ENCODE results near the gene APOF. TPM values are rescaled to one million over a fixed set of nuclear protein-coding genes. Genes with fewer than 3 reads are reported as not detected.

Gene APOF
- total and polyA plus RNA-seq, 2 experiments from 2014 or later: not detected

- Histone ChIP-seq H3K27ac (no peak overlapping the region), H3K4me3 (no peak overlapping the region), H3K27me3 (no peaks in the 10 kb centered on the region), H3K9me3 (ENCODE audit: low read depth) (no peaks in the 10 kb centered on the region), H3K4me1 (ENCODE audit: low read depth) (no peaks in the 10 kb centered on the region), H3K36me3 (no peaks in the 10 kb centered on the region)
- peak in 1 of 2 donors; percentile 6 for DNase-seq (ENCODE audit: low read depth in 1 of 2, low spot score in 1 of 2)
- TF ChIP-seq CTCF (IDR thresholded peaks at IDR 0.05; ENCODE audit: low read depth, low read length): no peak
These were observed 23.2 kb upstream of the APOF start for GRCh38 chr12:56385873-56386272.

- no peaks in the 10 kb centered on the region for H3K9me3 ChIP-seq (ENCODE audit: low read depth)
- DNase-seq (ENCODE audit: low read depth in 1 of 2, low spot score in 1 of 2): no peak
- no peaks in the 10 kb centered on the region for H3K27me3 ChIP-seq
- TF ChIP-seq CTCF (IDR thresholded peaks at IDR 0.05; ENCODE audit: low read depth, low read length): no peak
- H3K36me3 ChIP-seq: no peaks in the 10 kb centered on the region
- H3K27ac ChIP-seq: no peak overlapping the region
- no peak overlapping the region for H3K4me3 ChIP-seq
- H3K4me1 ChIP-seq (ENCODE audit: low read depth): no peaks in the 10 kb centered on the region
These were observed 20.0 kb upstream of the APOF start for GRCh38 chr12:56382611-56383010.

- Histone ChIP-seq H3K27me3 (no peaks in the 10 kb centered on the region), H3K4me1 (ENCODE audit: low read depth) (no peaks in the 10 kb centered on the region), H3K36me3 (no peaks in the 10 kb centered on the region), H3K27ac (no peak overlapping the region), H3K4me3 (no peak overlapping the region), H3K9me3 (ENCODE audit: low read depth) (no peaks in the 10 kb centered on the region)
- TF ChIP-seq CTCF (IDR thresholded peaks at IDR 0.05; ENCODE audit: low read depth, low read length): no peak
- DNase-seq (ENCODE audit: low read depth in 1 of 2, low spot score in 1 of 2): no peak
These were observed 15.3 kb upstream of the APOF start for GRCh38 chr12:56377989-56378316.

GRCh38 chr12:56377310-56377988 is 14.8 kb upstream of the APOF start:
- Histone ChIP-seq H3K27ac (no peak overlapping the region), H3K36me3 (no peaks in the 10 kb centered on the region), H3K4me1 (ENCODE audit: low read depth) (no peaks in the 10 kb centered on the region), H3K4me3 (no peak overlapping the region), H3K9me3 (ENCODE audit: low read depth) (no peaks in the 10 kb centered on the region), H3K27me3 (no peaks in the 10 kb centered on the region)
- no peak for DNase-seq (ENCODE audit: low read depth in 1 of 2, low spot score in 1 of 2)
- TF ChIP-seq CTCF (IDR thresholded peaks at IDR 0.05; ENCODE audit: low read depth, low read length): no peak

- no peak overlapping the region for H3K4me3 ChIP-seq
- no peaks in the 10 kb centered on the region for H3K4me1 ChIP-seq (ENCODE audit: low read depth)
- no peaks in the 10 kb centered on the region for H3K27me3 ChIP-seq
- no peaks in the 10 kb centered on the region for H3K36me3 ChIP-seq
- TF ChIP-seq CTCF (IDR thresholded peaks at IDR 0.05; ENCODE audit: low read depth, low read length): no peak
- no peak for DNase-seq (ENCODE audit: low read depth in 1 of 2, low spot score in 1 of 2)
- no peak overlapping the region for H3K27ac ChIP-seq
- H3K9me3 ChIP-seq (ENCODE audit: low read depth): no peaks in the 10 kb centered on the region
These were observed 13.2 kb upstream of the APOF start for GRCh38 chr12:56375598-56376434.
